GM19351 (cell line): ENCODE data around the gene IPO5.

ENCODE experiments used
- ATAC-seq: cut with Tn5 transposase; IDR thresholded peaks from one replicate; pipeline ENCODE4 v1.9.1; 2021; ENCODE audit warnings: mild to moderate bottlenecking, moderate library complexity; ENCODE audit not compliant: unreplicated experiment

The IPO5 gene

DNA sequence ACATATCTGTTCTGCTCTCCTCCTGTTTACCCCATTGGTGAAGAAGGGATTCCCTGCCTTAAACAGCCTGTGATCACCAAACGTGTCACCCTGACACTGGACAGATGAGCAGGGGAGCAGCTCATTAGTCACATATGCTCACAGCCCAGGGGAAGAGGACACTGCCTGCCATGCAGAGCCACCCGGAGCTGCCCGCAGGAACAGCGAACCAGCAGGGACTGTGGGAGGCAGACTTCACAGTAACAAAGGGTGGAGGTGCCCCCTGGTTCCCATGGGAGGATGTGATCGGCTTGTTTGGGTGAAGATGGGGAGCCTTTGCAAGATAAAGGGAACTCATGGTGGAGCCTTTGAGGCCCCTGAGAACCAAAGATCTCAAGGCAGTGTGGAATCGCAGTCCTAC lies 100.8 kb downstream of the IPO5 start:
- ATAC-seq, result no peak

DNA sequence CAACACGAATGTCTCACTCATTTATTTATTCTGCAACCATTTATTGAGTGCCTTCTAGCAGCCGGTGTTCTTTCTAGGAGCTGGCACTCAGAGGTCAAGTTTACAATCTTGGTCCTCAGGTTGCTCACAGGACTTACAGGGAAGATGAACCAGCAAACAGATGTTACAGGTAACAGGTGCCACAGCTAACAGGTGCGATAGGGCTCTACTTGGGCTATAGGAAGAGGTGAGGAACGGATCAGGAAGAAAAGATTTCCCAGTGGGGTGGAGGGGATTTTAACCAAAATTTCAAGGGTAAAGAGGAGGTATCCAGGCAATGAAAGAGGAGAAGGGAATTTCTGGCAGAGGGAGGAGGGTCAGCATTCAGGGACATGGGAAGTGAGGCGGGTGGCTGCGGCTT lies 102.1 kb downstream of the IPO5 start:
- no peak for ATAC-seq

DNA sequence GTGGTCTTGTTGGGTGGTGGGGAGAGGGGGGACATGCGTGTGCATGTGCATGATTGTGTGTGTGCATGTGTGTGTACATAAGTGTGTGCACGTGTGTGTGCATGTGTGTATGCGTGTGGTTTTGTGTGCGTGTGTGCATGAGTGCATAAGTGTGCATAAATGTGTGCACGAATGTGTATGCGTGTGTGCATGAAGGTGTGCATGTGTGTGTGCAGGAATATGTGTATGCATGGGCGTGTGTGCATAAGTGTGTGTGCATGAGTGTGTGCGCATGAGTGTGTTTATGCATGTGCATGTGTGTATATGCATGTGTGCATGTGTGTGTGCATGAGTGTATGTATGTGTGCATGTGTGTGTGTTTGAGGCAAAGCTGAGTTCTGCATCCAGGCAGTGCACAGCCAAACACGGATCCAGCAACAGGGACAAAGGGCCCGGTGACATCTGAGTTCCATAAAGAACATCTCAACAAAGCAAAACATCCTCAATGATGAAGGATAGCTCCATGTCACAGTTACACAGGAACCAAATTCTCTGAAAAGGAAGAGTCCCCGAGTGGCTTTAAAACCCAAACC lies 103.5 kb downstream of the IPO5 start:
- ATAC-seq, result no peak

DNA sequence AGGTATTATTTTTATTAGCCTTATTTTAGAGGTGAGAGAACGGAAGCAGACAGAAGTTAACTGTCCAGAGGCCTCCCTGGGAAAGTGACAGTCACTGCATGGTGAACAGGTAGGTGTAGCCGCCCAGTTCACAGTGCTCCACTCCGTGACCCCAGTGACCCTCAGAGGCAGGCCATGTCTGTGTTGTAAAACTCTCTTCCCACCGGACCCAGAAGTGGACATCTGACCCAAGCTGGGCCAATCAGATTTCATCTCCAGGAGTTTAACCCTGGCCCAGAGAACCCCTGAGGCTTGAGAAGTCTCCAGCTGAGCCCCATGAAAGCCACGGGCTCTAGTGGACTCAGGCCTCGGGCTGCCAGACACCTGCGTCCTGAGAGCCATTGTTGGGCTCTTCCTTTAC lies 105.8 kb downstream of the IPO5 start:
- ATAC-seq, result no peak

DNA sequence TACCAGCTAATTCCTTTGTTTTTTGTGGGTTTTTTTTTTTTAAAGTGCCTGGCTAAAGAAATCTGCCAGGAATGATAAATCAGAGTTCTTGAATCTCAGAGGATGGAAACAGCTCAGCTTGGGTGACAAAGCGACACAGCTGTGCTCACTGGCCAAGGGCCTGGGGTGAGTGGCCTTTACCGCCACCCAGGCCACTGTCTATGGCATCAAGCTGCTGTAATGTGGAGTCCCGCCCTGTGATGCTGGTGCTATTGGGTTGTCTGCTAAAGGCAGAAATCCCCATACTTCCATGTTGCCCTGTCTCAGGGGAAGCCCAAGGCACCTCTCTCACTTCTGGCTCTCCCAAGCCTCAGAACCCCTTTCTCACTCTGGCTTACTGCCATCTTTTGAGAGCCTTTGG lies 106.8 kb downstream of the IPO5 start:
- ATAC-seq, result no peak

DNA sequence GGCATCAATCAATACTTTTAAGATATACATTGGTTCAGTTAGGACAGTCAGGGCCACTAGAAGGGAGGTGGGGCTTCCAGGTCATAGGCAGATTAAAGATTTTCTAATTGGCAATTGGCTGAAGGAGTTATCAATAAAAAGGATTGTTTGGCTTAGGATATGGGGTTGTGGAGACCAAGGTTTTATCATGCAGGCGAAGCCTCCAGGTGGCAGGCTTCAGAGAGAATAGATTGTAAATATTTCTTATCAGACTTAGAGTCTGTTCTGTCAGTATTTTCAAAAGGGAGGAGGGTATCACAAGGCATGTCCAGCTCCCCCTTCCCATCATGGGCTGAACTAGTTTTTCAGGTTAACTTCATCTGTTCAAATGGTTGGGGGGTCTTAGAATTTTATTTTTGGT lies 112.0 kb downstream of the IPO5 start:
- ATAC-seq, result no peak

DNA sequence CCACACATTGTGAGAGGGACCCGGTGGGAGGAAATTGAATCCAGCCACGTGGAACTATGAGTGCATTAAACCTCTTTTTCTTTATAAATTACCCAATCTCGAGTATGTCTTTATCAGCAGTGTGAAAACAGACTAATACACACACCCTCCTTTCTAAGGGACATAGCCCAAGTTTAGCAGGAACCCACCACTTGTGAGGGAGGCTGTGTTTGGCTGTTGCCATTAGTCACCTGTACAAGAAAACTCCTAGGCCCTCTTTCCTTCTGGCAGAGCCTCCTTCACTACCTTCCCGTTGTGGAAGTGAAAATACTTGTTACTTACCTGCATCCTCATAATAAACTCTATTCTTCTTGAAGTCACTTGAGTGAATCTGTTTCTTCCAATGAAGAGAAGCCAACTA lies 113.2 kb downstream of the IPO5 start:
- ATAC-seq, result no peak

DNA sequence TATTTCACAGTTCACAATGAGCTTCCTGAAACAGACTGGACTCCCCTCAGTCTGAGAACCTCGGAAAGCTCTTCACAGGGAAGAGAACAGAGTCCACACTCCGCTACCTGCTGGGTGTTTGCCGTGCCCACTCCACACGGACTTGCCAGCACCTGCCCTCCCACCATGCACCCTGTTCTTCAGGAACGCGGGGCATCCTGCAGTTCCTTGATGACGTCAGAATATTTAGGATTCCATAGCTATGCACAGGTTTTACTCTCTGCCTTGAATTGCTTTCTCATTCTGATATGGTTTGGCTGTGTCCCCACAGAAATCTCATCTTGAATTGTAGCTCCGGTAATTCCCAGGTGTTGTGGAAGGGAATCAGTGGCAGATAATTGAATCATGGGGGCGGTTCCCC lies 115.0 kb downstream of the IPO5 start:
- no peak for ATAC-seq

DNA sequence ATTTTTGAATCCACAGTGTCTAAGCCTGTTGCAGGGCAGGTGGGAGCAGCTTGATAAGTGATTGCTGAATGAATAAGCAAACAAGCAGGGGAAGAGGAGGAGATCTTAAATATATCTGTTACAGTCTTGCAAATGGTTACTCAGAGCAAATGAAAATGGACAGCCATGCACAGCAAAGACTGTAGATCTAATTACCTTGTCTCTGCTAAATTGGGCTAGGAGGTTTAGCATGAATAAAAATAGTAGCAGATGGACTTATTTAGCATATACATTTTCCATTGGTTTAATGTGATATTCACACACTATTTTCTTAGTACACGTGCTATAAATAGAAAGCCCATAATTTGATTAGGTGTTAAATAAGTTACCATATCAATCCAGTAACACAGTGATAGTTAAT lies 116.5 kb downstream of the IPO5 start:
- ATAC-seq, result no peak

DNA sequence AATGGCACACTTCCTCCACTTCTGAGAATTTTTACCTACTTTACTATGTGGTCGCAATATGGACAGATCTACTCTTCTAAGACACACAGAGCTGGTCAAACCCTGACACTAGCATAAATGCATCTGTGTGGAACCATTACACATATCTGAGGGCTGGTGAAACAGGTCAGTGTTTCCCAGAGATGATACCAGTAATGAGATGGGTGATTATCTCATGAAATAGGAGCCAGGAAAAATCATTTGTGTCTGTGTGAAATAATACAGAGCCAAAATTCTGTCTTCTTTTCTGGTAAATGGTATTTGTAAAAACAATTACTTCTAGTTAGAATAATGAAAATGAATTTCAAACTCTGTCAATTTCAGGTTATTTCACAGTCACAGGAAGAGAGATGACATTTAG lies 117.8 kb downstream of the IPO5 start:
- no peak for ATAC-seq

DNA sequence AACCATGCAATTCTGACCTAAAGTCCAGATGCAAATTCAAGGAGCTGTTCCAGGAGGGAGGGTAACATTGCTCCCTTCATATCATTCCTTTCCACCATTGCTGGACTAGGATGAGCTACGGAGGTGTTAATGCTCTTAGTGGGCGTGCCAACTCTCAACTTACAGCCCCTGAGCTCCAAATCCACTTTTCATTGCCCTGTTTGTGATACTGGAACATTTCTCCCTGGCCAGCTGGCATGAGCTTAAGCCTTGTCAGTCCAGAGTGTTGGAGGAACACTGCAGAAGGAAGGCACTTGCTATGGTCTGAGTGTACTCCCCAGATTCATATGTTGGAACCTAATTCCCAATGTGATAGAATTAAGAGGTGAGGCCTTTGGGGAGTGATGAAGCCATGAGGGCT lies 119.0 kb downstream of the IPO5 start:
- ATAC-seq, result no peak
